ENCODE data around the gene VEGFA. TPM values are rescaled to one million over a fixed set of nuclear protein-coding genes. Genes with fewer than 3 reads are reported as not detected.

VEGFA gene
- total RNA-seq, 1 donor from 2014 or later: 194 TPM

DNA sequence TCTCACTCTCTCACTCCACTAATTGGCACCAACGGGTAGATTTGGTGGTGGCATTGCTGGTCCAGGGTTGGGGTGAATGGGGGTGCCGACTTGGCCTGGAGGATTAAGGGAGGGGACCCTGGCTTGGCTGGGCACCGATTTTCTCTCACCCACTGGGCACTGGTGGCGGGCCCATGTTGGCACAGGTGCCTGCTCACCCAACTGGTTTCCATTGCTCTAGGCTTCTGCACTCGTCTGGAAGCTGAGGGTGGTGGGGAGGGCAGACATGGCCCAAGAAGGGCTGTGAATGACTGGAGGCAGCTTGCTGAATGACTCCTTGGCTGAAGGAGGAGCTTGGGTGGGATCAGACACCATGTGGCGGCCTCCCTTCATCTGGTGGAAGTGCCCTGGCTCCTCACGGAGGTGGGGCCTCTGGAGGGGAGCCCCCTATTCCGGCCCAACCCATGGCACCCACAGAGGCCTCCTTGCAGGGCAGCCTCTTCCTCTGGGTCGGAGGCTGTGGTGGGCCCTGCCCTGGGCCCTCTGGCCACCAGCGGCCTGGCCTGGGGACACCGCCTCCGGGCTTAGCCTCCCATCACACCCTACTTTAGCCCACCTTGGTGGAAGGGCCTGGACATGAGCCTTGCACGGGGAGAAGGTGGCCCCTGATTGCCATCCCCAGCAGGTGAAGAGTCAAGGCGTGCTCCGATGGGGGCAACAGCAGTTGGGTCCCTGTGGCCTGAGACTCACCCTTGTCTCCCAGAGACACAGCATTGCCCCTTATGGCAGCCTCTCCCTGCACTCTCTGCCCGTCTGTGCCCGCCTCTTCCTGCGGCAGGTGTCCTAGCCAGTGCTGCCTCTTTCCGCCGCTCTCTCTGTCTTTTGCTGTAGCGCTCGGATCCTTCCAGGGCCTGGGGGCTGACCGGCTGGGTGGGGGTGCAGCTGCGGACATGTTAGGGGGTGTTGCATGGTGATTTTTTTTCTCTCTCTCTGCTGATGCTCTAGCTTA lies 11.2 kb downstream of the VEGFA start:
- Histone ChIP-seq H3K9me3 (no peaks in the 10 kb centered on the region), H3K4me3 (no peak overlapping the region), H3K36me3 (peaks cover 0 to 69% of the 10 kb centered on the region in 2 donors), H3K27ac (no peak overlapping the region), H3K4me1 (peaks cover 13% of the 10 kb centered on the region), H3K27me3 (no peaks in the 10 kb centered on the region)
- intact Hi-C loops (cut with DNase I): no loop called here
- DNase-seq (ENCODE audit: extremely low spot score in 2 of 2): no peak
- TF ChIP-seq POLR2A (IDR thresholded peaks at IDR 0.05): no peak
- TF ChIP-seq, protein P1, sequence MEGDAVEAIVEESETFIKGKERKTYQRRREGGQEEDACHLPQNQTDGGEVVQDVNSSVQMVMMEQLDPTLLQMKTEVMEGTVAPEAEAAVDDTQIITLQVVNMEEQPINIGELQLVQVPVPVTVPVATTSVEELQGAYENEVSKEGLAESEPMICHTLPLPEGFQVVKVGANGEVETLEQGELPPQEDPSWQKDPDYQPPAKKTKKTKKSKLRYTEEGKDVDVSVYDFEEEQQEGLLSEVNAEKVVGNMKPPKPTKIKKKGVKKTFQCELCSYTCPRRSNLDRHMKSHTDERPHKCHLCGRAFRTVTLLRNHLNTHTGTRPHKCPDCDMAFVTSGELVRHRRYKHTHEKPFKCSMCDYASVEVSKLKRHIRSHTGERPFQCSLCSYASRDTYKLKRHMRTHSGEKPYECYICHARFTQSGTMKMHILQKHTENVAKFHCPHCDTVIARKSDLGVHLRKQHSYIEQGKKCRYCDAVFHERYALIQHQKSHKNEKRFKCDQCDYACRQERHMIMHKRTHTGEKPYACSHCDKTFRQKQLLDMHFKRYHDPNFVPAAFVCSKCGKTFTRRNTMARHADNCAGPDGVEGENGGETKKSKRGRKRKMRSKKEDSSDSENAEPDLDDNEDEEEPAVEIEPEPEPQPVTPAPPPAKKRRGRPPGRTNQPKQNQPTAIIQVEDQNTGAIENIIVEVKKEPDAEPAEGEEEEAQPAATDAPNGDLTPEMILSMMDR (IDR thresholded peaks at IDR 0.05): no peak
- TF ChIP-seq POLR2AphosphoS5 (IDR thresholded peaks at IDR 0.05; ENCODE audit: insufficient read depth in 1 of 2, low read depth in 1 of 2): no peak

DNA sequence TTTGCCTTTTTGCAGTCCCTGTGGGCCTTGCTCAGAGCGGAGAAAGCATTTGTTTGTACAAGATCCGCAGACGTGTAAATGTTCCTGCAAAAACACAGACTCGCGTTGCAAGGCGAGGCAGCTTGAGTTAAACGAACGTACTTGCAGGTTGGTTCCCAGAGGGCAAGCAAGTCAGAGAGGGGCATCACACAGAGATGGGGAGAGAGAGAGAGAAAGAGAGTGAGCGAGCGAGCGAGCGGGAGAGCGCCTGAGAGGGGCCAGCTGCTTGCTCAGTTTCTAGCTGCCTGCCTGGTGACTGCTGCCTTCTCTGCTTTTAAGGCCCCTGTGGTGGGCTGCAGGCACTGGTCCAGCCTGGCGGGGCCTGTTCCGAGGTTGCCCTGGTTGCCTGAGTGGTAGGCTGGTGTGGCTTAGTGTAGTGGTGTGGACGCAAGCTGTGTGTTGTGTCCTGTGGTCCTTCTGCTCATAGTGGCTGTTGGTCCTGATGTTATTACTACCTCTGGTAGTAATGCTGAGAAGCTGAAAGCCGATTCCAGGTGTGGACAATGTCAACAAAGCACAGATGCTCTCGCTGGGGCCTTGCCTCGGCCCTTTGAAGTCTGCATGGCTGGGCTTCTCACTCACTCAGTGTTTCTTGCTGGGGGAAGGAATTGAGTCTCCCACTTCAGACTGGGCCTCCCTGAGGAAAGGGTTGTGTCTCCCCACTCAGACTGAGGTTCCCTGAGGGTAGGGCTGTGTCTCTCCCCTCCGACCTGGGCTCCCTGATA lies 12.1 kb downstream of the VEGFA start:
- Histone ChIP-seq H3K4me3 (no peak overlapping the region), H3K9me3 (no peaks in the 10 kb centered on the region), H3K27me3 (no peaks in the 10 kb centered on the region), H3K36me3 (peaks cover 0 to 69% of the 10 kb centered on the region in 2 donors), H3K4me1 (peaks cover 10% of the 10 kb centered on the region), H3K27ac (no peak overlapping the region)
- no peak for DNase-seq (ENCODE audit: extremely low spot score in 2 of 2)
- TF ChIP-seq POLR2AphosphoS5 (IDR thresholded peaks at IDR 0.05; ENCODE audit: insufficient read depth in 1 of 2, low read depth in 1 of 2): no peak
- no peak for TF ChIP-seq POLR2A (IDR thresholded peaks at IDR 0.05)
- TF ChIP-seq, protein P1 (IDR thresholded peaks at IDR 0.05): no peak
- intact Hi-C loops (cut with DNase I): no loop called here

DNA sequence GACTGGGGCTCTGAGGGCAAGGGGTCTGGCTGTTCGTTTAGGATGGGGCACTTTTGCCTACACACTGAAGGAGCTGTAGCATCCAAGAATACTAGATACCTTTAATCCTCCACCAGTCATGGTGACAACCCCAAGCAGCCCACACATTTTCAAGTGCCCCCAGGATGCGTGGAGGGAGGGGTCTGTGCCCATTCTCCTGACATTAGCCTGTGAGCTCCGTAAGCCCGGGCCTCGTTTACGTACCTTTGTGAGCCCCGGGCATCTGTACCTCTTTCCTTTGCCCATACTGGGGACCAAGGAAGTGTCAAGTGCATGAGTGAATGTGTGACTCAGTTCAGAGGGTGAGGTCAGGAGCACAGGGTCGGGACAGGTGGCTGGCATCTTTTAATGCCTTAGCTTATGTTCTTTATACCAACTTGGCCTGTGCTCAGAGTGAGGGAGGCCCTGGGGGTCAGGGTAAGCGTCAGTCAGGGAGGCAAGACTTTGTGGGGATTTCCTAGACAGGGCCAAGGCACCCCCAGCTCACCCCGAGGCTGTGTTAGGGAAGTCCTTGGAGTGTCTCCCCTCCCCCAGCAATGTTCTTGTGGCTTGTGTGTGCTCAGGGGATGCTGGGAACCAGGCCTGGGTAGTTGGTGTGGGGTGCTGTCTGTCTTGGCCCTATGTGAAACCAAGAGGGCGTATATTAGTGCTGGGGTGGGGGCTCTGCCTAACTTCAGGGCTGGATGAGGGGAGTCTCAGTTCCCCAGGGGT lies 12.9 kb downstream of the VEGFA start:
- H3K4me3 ChIP-seq: no peak overlapping the region
- H3K27ac ChIP-seq: no peak overlapping the region
- peaks cover 10% of the 10 kb centered on the region for H3K4me1 ChIP-seq
- no peak for DNase-seq (ENCODE audit: extremely low spot score in 2 of 2)
- intact Hi-C loops (cut with DNase I): no loop called here
- H3K27me3 ChIP-seq: no peaks in the 10 kb centered on the region
- H3K36me3 ChIP-seq: peaks cover 0 to 62% of the 10 kb centered on the region in 2 donors
- TF ChIP-seq, protein P1 (IDR thresholded peaks at IDR 0.05): no peak
- TF ChIP-seq POLR2AphosphoS5 (IDR thresholded peaks at IDR 0.05; ENCODE audit: insufficient read depth in 1 of 2, low read depth in 1 of 2) (no peak), POLR2A (IDR thresholded peaks at IDR 0.05) (no peak)
- H3K9me3 ChIP-seq: no peaks in the 10 kb centered on the region

DNA sequence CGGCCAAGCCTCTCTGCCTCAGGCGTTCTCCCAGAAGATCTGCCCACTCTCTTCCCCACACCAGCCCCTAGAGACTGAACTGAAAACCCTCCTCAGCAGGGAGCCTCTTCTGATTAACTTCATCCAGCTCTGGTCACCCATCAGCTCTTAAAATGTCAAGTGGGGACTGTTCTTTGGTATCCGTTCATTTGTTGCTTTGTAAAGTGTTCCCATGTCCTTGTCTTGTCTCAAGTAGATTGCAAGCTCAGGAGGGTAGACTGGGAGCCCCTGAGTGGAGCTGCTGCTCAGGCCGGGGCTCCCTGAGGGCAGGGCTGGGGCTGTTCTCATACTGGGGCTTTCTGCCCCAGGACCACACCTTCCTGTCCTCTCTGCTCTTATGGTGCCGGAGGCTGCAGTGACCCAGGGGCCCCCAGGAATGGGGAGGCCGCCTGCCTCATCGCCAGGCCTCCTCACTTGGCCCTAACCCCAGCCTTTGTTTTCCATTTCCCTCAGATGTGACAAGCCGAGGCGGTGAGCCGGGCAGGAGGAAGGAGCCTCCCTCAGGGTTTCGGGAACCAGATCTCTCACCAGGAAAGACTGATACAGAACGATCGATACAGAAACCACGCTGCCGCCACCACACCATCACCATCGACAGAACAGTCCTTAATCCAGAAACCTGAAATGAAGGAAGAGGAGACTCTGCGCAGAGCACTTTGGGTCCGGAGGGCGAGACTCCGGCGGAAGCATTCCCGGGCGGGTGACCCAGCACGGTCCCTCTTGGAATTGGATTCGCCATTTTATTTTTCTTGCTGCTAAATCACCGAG lies 14.2 kb downstream of the VEGFA start:
- TF ChIP-seq POLR2AphosphoS5 (IDR thresholded peaks at IDR 0.05; ENCODE audit: insufficient read depth in 1 of 2, low read depth in 1 of 2): peak in 1 of 2 donors; percentile 20
- TF ChIP-seq, protein P1 (IDR thresholded peaks at IDR 0.05): no peak
- Histone ChIP-seq H3K27ac (no peak overlapping the region), H3K4me3 (no peak overlapping the region), H3K9me3 (no peaks in the 10 kb centered on the region), H3K36me3 (peaks cover 0 to 49% of the 10 kb centered on the region in 2 donors), H3K4me1 (peaks cover 6% of the 10 kb centered on the region), H3K27me3 (no peaks in the 10 kb centered on the region)
- intact Hi-C loops (cut with DNase I): no loop called here
- no peak for DNase-seq (ENCODE audit: extremely low spot score in 2 of 2)

Measured in vagina (tissue), 2 donors.